Measurements from ENCODE around the gene VASH1.

The VASH1 gene

GRCh38 chr14:76780360-76780759 lies 19.1 kb downstream of the VASH1 start:
- H3K4me3 ChIP-seq (ENCODE audit: low read depth, low read length): no peak overlapping the region
- no peak for DNase-seq (ENCODE audit: low read depth)

- no peak for DNase-seq (ENCODE audit: low read depth)
- H3K4me3 ChIP-seq (ENCODE audit: low read depth, low read length): no peak overlapping the region
These were observed 19.8 kb downstream of the VASH1 start for GRCh38 chr14:76780875-76781647.

GRCh38 chr14:76781648-76782051 lies 20.4 kb downstream of the VASH1 start:
- no peak for DNase-seq (ENCODE audit: low read depth)
- H3K4me3 ChIP-seq (ENCODE audit: low read depth, low read length): no peak overlapping the region

GRCh38 chr14:76782115-76782884 lies 21.0 kb downstream of the VASH1 start:
- no peak for DNase-seq (ENCODE audit: low read depth)
- H3K4me3 ChIP-seq (ENCODE audit: low read depth, low read length): no peak overlapping the region

- no peak overlapping the region for H3K4me3 ChIP-seq (ENCODE audit: low read depth, low read length)
- DNase-seq (ENCODE audit: low read depth): peak; percentile 16
These were observed 21.8 kb downstream of the VASH1 start for GRCh38 chr14:76782885-76783566.

GRCh38 chr14:76784266-76784874 lies 23.1 kb downstream of the VASH1 start:
- DNase-seq (ENCODE audit: low read depth): no peak
- no peak overlapping the region for H3K4me3 ChIP-seq (ENCODE audit: low read depth, low read length)

GRCh38 chr14:76784881-76785280 lies 23.6 kb downstream of the VASH1 start:
- no peak overlapping the region for H3K4me3 ChIP-seq (ENCODE audit: low read depth, low read length)
- peak; percentile 41 for DNase-seq (ENCODE audit: low read depth)

GRCh38 chr14:76786601-76787000 lies 25.3 kb downstream of the VASH1 start:
- DNase-seq (ENCODE audit: low read depth): no peak
- no peak overlapping the region for H3K4me3 ChIP-seq (ENCODE audit: low read depth, low read length)

GRCh38 chr14:76792422-76792821 lies 31.2 kb downstream of the VASH1 start:
- DNase-seq (ENCODE audit: low read depth): no peak
- H3K4me3 ChIP-seq (ENCODE audit: low read depth, low read length): no peak overlapping the region

GRCh38 chr14:76793324-76793723 lies 32.1 kb downstream of the VASH1 start:
- H3K4me3 ChIP-seq (ENCODE audit: low read depth, low read length): no peak overlapping the region
- DNase-seq (ENCODE audit: low read depth): no peak

GRCh38 chr14:76793956-76794355 lies 32.7 kb downstream of the VASH1 start:
- no peak for DNase-seq (ENCODE audit: low read depth)
- no peak overlapping the region for H3K4me3 ChIP-seq (ENCODE audit: low read depth, low read length)

- H3K4me3 ChIP-seq (ENCODE audit: low read depth, low read length): no peak overlapping the region
- no peak for DNase-seq (ENCODE audit: low read depth)
These were observed 45.2 kb downstream of the VASH1 start for GRCh38 chr14:76806446-76806845.

GRCh38 chr14:76808011-76808410 lies 46.7 kb downstream of the VASH1 start:
- no peak for DNase-seq (ENCODE audit: low read depth)
- H3K4me3 ChIP-seq (ENCODE audit: low read depth, low read length): no peak overlapping the region

GRCh38 chr14:76808990-76809389 lies 47.7 kb downstream of the VASH1 start:
- DNase-seq (ENCODE audit: low read depth): no peak
- no peak overlapping the region for H3K4me3 ChIP-seq (ENCODE audit: low read depth, low read length)

- H3K4me3 ChIP-seq (ENCODE audit: low read depth, low read length): no peak overlapping the region
- no peak for DNase-seq (ENCODE audit: low read depth)
These were observed 49.3 kb downstream of the VASH1 start for GRCh38 chr14:76810525-76810924.

- no peak for DNase-seq (ENCODE audit: low read depth)
- H3K4me3 ChIP-seq (ENCODE audit: low read depth, low read length): peak overlapping the region; percentile 91
These were observed 49.7 kb downstream of the VASH1 start for GRCh38 chr14:76810953-76811400.

GRCh38 chr14:76811561-76811960 lies 50.3 kb downstream of the VASH1 start:
- DNase-seq (ENCODE audit: low read depth): no peak
- peak overlapping the region; percentile 91 for H3K4me3 ChIP-seq (ENCODE audit: low read depth, low read length)

- DNase-seq (ENCODE audit: low read depth): no peak
- H3K4me3 ChIP-seq (ENCODE audit: low read depth, low read length): peak overlapping the region; percentile 91
These were observed 50.8 kb downstream of the VASH1 start for GRCh38 chr14:76812093-76812421.

GRCh38 chr14:76812422-76813383 lies 51.4 kb downstream of the VASH1 start, which contains the start of gene ANGEL1:
ANGEL1 (minus strand) TSS chr14:76812882; CDS start chr14:76812827, 55 bp downstream.
- DNase-seq (ENCODE audit: low read depth): peak; percentile 71
- peak within 1 kb of the TSS; percentile 91 for H3K4me3 ChIP-seq (ENCODE audit: low read depth, low read length)

Data from skeletal muscle cell (primary cell).